HEK293T (cell line): Measurements from ENCODE around the gene NME4.

ENCODE experiments used
- FOXM1 ChIP-seq: fragments of 450-650 bp; IDR thresholded peaks from 2 replicates; pipeline ENCODE4 v1.6.1; 2017; ENCODE audit warnings: mild to moderate bottlenecking, borderline replicate concordance
- SP1 ChIP-seq: fragments of 450-650 bp; IDR thresholded peaks from 2 replicates; pipeline ENCODE4 v1.6.1; 2017
- TF ChIP-seq, protein P1 (sequence below): fragments of 450-650 bp; IDR thresholded peaks from 2 replicates; pipeline ENCODE4 v1.6.1; 2016

DNA sequence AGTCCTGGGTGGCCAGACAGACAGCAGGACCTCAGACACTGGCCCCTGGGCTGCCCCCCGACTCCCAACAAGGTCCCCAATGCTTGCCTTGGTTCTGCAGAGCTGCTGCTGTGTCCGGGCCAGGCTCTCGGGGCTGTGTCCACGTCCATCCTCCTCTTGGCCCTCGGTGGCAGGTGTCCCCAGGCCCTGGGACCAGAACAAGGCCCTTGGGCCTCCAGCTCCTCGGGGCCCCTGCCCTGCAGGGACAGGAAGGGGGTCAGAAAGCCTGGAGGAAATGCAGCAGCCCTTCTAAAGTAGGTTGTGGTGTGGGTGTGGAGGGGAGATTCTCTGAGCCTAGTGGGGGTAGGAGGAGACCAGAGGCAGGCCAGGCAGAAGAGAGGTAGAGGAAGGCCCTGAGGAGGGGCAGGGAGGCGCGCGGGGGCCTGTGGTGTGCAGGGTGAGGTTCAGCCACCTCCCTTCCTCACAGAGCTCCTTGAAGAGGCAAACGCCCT is 42.0 kb upstream of the NME4 start:
- no peak for TF ChIP-seq SP1
- TF ChIP-seq FOXM1 = no peak
- TF ChIP-seq, protein P1, sequence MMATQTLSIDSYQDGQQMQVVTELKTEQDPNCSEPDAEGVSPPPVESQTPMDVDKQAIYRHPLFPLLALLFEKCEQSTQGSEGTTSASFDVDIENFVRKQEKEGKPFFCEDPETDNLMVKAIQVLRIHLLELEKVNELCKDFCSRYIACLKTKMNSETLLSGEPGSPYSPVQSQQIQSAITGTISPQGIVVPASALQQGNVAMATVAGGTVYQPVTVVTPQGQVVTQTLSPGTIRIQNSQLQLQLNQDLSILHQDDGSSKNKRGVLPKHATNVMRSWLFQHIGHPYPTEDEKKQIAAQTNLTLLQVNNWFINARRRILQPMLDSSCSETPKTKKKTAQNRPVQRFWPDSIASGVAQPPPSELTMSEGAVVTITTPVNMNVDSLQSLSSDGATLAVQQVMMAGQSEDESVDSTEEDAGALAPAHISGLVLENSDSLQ = no peak
